CD4-positive, alpha-beta T cell treated with Interferon alpha-2 for 1 hour (primary cell): ENCODE measurements around the gene SHC4.
"Not testable (repeated sequence)": the region's sequence is repeated elsewhere in the genome, so short reads cannot be mapped to it uniquely, and the experiment has no call there.

Source experiments
- DNase-seq, 2 donors: peaks; one replicate each; pipeline ENCODE4 v3.0.0-alpha.2; 2020 to 2022

The SHC4 gene, protein sequence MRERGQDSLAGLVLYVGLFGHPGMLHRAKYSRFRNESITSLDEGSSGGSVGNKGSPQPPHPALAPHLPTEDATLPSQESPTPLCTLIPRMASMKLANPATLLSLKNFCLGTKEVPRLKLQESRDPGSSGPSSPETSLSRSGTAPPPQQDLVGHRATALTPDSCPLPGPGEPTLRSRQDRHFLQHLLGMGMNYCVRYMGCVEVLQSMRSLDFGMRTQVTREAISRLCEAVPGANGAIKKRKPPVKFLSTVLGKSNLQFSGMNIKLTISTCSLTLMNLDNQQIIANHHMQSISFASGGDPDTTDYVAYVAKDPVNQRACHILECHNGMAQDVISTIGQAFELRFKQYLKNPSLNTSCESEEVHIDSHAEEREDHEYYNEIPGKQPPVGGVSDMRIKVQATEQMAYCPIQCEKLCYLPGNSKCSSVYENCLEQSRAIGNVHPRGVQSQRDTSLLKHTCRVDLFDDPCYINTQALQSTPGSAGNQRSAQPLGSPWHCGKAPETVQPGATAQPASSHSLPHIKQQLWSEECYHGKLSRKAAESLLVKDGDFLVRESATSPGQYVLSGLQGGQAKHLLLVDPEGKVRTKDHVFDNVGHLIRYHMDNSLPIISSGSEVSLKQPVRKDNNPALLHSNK

DNA sequence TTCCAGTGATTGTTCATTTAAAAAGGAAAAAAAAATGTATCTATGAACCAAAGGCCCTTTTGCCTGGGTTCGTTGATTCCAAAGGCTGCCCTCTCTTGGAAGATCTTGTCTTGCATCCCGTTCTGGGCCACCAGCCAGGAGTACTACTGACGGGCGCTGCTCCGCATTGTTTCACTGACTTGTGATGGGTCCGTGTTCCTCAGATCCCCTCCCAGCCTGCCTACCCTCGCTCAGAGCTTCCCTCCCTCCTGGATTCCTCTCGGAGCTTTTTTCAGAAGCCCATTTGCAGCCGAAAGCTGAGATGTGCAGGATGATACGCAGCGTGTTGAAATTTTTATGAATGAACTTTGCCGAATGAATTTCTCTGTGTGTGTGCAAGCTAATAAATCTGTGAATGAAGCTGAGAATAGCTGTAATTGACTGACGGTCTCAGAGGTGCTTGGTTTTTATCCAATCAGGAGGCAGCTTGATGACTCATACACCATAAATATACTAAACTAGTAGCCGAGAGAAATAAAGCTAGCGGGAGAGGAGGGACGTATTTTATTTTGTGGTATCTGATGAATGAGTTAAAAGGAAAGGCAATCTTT is at the start of gene SHC4:
SHC4 (minus strand) TSS at position 396 of the 590 bp plus-strand sequence. CDS start 904 bp downstream, outside the sequence.
- peak in 1 of 2 donors; percentile 49 for DNase-seq

DNA sequence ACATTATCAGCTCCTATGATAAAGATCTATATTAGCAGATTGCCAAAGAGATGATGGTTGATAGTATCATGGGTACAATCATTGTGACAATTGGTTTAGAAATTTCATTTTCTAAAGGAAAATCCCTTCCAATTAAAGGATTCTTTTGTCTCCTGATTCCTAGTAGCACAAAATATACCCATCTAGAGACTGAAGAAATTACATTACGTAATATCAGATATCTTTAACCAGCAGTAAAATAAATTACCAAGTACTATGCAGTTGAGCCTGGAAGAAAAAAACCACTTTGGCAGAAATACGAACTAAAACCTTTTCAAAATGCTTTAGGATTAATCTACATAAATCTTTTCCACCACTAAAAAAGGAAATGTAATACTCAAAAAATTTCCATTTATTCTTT is 35.6 kb upstream of the SHC4 start:
- no peak for DNase-seq

DNA sequence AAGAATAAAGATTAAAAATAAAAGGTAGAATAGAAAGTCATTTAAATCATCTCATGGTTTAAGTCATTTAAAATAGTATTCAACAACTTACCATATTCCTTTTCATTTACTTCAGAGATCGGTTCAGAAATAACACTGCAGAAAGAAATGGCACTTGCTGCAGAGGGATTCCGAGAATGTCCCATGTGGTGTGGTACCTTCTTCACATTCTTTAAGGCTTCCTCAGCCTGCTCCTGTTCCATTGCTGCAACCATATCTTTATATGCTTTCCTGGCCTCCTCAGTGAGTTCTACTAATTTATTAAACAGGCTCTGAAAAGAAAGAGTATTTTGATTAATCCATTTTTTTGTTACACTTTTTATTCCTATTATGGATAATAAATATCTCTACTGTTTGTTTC is 32.6 kb upstream of the SHC4 start:
- DNase-seq: no peak

- no peak for DNase-seq
Observed at GRCh38 chr15:48993380-48993779, 29.7 kb upstream of the SHC4 start.

- DNase-seq: no peak
Observed at GRCh38 chr15:48992545-48992944, 28.8 kb upstream of the SHC4 start.

DNA sequence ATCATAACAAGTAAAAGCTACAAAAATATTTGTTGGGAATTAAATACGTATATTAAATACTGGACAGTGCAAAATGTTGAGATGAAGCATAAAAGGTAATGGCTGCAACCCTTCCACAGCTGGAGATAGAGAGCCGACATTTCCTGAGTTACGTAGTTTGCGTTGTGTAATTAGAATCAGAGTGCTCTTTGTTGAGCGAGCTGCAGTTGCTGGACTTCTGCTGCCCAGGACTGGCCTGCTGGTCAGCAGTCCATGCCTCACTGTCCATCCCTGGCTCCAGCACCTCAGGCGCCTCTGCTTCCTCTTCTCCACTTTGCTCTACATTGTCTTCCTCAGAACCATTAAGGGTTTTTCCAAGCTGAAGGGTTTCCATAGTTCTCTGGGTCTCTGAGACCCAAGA is 28.4 kb upstream of the SHC4 start:
- DNase-seq: no peak

- DNase-seq: no peak
Observed at GRCh38 chr15:48989170-48989569, 25.5 kb upstream of the SHC4 start.

GRCh38 chr15:48987142-48987541 is 23.4 kb upstream of the SHC4 start:
- DNase-seq: no peak

GRCh38 chr15:48986240-48986639 is 22.5 kb upstream of the SHC4 start:
- no peak for DNase-seq

DNA sequence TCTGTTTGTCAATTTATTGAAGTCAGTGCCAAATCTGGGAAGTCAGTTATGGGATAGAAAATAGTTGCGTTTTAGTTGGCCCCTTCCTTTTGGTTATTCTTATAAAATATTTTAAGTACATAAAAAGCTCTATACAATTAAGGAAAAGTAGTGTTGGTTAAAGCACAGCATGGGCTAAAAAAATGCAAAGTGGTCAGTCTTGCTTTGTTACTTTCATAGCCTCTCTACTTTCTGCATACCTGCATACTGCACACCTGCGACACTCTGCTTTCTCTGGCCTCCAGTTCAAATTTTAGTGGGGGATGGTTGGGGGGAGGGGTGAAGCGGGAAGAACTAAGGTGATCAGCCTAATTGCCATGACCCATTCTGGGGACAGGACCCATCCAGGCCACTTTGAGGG is 21.8 kb upstream of the SHC4 start:
- DNase-seq: no peak

DNA sequence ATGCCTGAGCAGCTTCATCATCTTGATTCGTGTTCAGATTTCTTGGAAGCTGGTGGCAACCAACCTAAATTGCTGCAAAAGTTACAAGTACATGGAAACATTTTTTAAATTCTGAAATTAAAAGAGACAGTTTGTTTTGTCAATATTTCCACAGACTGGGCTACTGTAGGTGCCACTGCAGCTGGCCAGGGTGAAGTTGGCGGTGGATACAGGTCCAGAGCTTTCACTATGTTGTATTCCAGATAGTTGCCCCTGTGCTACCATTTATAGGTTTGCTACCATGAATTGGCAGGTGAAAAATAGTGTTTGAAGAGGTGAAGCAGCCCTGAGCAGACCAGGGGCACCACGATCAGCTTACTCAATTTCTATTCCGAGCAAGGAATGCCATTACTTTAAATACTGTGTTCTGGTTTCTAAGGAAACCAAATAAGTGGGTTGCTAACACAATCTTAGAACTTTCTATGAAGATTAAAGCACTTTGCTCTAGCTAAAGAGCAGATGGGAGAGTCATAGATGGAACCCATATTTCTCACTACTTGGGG is 21.2 kb upstream of the SHC4 start:
- DNase-seq: no peak

DNA sequence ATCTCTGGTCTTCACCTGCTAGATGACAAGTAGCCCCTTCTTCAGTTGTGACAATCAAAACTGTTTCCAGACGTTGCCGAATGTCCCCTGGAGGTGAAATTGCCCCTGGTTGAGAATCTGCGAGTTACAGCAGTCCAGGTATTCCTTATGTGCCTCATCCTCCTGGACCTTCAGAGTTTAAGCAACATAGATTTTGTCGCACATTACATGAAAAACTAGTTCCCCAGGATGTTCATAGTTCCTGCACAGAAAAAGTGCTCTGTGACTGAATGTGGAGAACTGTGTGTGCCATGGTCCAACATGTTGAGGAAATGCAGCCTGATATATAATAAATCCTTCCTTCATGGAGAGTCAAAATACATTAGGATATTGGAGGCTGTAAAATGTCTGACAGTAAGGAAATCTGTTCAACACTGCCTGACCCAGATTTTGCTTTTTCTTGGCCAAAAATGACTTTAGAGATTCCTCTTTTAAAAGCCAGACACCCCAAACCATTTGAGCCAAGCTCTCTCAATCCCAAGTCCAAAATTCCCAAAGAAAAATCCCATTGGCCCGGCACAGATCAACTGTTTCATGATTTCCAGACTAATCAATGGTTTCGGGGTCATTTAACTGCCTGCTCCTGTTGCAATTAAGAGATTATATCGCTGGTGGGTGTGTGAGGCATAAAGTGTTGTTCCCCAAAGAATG is 20.4 kb upstream of the SHC4 start:
- no peak for DNase-seq

DNA sequence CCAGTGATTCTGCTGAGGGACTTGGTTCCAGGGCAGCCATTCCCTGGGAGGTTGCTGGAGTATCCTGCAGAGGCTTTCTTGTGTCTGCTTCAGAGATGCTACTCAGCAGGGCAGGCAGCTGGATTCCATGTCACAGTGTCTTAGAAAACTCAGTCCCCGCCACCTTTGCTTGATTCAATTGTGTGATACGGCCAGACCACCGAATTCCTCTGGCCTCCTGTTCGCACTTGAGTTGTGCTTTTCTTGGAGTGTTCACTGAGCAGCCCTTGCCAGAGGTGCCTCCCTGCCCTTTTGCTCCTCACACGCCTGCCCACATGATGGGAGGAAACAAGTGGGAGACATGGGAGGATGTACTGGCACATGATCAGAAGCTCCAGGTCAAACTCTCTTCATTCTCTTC is 19.6 kb upstream of the SHC4 start:
- no peak for DNase-seq

DNA sequence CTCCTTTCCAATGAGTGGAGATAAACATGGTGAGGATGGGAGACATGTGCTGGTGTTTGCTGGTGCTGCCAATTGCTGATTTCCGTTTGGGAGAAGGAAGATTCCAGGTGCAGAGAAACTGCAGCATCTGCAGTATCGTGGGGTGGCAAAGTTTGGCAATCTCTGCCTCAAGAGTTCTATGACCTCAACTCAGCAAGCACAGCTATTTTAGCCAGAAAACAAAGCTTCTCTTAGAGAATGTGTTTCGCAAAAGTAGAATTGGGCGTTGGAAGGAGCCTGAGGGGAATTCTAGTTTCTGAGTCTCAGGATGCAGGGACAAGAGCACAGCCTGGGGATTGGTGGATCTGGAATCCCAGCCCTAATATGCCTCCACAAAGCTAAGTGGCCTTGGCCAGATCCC is 18.2 kb upstream of the SHC4 start:
- no peak for DNase-seq

GRCh38 chr15:48978638-48979037 is 14.9 kb upstream of the SHC4 start:
- no peak for DNase-seq

DNA sequence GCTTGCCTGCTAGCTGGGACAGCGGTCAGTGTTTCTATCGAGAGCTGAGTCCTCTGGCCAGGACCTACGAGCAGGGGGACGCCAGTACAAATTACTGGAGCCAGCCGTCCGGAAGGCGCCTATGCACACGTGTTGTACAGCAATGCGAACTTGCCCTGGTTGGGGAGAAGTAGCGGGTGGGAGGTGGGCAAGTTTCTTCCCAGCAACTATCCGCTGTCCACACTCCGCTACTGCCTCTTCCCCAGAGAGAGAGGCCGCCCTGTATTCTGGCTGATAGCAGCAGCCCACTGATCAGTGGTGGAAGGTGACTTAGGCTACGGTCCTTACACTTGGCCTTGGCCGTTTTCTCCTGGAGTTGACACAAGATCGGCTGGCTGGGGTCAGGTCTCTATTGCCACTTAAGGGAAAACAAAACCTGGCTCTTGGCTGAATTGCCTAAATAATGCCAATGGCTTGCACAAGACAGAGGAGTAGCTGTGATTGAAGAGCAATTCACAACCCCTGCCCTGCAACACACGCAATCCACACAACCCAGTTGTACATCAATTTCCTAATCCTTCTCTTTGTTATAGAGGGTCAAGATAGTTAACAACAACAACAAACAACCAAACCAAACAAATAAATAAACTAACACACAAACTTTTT is 12.8 kb upstream of the SHC4 start:
- DNase-seq: no peak

DNA sequence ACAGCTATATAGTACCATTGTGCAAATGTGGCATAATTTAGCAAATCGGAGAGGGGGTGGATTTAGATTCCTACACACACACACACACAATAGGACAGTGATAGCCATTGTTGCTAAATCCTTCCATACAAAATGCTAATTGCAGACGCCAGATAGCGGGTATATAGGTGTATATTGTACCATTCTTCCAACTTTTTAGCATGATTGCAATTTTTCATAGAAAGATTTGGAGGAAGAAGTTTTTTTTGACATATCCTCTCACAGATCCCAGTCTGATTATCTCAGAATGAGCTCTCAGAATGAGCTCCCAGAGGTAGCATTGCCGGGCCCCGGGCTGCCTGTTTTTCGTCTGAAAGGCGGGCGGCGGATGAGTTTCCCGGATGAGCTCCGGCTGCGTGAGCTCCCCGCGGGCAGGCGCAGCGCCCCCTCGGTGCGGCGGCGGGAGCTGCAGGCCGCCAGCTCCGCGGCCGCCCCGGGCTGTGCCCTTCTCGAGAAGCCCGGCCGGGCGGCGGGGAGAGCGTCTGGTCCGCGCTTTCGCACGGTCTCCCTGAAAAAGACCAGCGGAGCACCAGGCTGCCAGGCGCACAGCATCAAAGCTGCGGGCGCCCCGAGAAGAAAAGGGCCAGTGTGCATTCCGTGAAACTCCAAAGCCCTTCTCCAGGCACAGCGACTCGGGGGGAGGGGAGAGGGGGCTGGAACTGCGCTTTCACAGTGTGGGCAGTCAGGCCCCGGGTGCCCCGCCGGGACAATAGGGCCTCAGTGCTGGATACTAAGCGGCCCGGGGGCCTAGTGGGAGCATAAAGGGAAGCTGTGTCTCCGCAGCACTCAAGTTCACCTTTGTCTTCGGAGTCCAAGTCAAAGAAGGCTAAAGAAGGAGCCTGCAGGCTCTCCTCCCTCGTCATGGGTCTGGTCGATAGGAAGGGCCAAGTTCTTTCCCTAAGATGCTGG is 12.0 kb upstream of the SHC4 start:
- DNase-seq: peak; percentile 66 to 74

DNA sequence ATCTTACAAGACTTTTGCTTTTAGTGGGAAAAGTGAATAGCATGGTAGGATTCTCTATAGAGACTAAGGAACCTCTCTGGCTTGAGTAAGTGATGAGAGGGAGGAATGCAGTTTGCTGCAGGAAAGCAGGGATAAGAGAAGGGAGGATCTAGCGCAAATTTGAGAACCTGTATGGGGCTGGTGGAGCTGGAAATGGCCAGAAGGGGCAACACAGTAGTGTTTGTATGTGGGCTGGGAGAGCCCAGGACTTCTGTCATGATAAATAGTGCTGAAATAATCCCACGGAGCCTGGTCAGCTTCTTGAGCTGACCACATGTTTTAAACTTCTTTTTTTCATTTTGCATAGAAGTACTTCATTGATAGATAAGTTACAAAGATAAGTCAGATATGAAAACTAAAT is 11.2 kb upstream of the SHC4 start:
- no peak for DNase-seq

DNA sequence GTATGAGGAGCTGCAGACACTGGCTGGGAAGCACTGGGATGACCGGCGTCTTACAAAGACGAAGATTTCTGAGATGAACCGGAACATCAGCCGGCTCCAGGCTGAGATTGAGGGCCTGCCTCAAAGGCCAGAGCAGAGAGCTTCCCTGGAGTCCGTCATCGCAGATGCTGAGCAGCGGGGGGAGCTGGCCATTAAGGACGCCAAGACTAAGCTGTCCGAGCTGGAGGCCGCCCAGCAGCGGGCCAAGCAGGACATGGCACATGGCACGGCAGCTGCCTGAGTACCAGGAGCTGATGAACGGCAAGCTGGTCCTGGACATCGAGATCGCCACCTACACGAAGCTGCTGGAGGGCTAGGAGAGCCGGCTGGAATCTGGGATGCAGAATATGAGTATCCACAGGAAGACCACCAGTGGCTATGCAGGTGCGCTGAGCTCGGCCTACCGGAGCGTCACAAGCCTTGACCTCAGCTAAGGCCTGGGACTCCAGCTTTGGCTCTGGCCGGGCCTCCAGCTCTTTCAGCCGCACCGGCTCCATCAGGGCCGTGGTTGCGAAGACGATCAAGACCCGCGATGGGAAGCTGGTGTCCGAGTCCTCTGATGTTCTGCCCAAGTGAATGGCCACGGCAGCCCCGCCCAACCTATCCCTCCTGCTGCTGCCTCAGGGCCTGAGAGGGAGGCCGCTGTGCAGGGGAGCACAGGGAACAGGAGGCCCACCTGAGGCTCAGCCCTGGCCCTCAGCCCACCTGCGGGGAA is 9.2 kb upstream of the SHC4 start:
- no peak for DNase-seq

DNA sequence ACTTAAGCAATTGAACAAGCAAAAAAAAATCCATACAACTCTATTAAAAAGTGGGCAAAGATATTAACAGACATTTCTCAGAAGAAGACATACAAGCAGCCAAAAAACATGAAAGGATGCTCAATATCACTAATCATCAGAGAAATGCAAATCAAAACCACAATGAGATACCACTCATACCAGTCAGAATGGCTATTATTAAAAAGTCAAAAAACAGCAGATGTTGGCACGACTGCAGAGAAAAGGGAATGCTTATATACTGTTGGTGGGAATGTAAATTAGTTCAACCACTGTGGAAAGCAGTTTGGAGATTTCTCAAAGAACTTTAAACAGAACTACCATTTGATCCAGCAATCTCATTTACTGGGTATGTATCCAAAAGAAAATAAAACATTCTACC is 7.2 kb upstream of the SHC4 start:
- DNase-seq: not testable (repeated sequence)

DNA sequence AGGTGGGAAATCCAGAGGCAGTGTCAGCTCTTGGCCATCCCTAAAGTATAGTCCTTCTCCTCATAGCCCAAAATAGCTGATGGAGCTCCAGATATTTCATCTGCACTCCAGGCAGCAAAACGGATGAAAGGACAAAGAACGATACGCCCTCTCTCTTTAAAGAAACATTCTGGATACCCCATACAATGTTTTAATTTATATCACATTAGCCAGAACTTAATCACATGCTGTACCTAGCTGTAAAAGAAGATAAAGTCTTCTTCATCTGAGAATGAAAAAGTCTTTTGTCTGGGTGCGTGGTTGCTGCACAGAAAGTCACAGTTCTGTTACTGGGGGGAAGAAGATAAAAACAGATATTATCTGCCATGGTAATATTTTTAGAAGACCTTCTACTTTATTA is 4.3 kb upstream of the SHC4 start:
- no peak for DNase-seq
